HepG2 (cell line): ENCODE measurements around the gene MIF4GD. TPM values are rescaled to one million over a fixed set of nuclear protein-coding genes. Genes with fewer than 3 reads are reported as not detected.

Experiments used
- CBX5 ChIP-seq: sonication (generic); formaldehyde crosslinking; IDR thresholded peaks from 2 replicates; pipeline ENCODE4 v1.4.0; 2020; ENCODE audit warnings: missing genetic modification reagents, borderline replicate concordance
- FOXA1 ChIP-seq, 2 experiments: fragments of 450-650 bp in 1 of 2; sonication (generic) in 1 of 2; formaldehyde crosslinking in 1 of 2; IDR thresholded peaks; 2 replicates each; pipeline versions ENCODE4 v1.4.0 to v1.6.1; 2016 to 2020; ENCODE audit warnings: missing genetic modification reagents in 1 of 2
- GABPA ChIP-seq, 2 experiments: IDR thresholded peaks; 2 replicates each; pipeline ENCODE4 v1.6.1; 2011 to 2016; ENCODE audit warnings: low read depth in 2 of 2, low read length in 1 of 2, missing biosample characterization in 1 of 2, missing genetic modification characterization in 1 of 2
- HDAC2 ChIP-seq: sonication (generic); formaldehyde crosslinking; IDR thresholded peaks from 2 replicates; pipeline ENCODE4 v1.4.0; 2020; ENCODE audit warnings: missing genetic modification reagents
- HOXA7 ChIP-seq: sonication (generic); formaldehyde crosslinking; IDR thresholded peaks from 2 replicates; pipeline ENCODE4 v1.8.1; 2022; ENCODE audit warnings: mild to moderate bottlenecking, missing genetic modification reagents, moderate library complexity
- RFXANK ChIP-seq: IDR thresholded peaks from 2 replicates; pipeline ENCODE4 v1.6.1; 2016
- RXRA ChIP-seq: sonication (generic); formaldehyde crosslinking; IDR thresholded peaks from 2 replicates; pipeline ENCODE4 v1.5.1; 2020; ENCODE audit warnings: missing genetic modification reagents
- YEATS4 ChIP-seq: sonication (generic); formaldehyde crosslinking; IDR thresholded peaks from 2 replicates; pipeline ENCODE4 v1.4.0; 2020; ENCODE audit warnings: missing genetic modification reagents, borderline replicate concordance
- ZMYM3 ChIP-seq: sonication (generic); formaldehyde crosslinking; IDR thresholded peaks from 2 replicates; pipeline ENCODE4 v1.5.1; 2020; ENCODE audit warnings: mild to moderate bottlenecking, missing genetic modification reagents
- ZNF251 ChIP-seq: sonication (generic); formaldehyde crosslinking; IDR thresholded peaks from 2 replicates; pipeline ENCODE4 v1.9.0; 2021; ENCODE audit warnings: mild to moderate bottlenecking, missing genetic modification reagents
- ZNF343 ChIP-seq: sonication (generic); formaldehyde crosslinking; IDR thresholded peaks from 2 replicates; pipeline ENCODE4 v1.4.0; 2020; ENCODE audit warnings: mild to moderate bottlenecking, missing genetic modification reagents
- ZNF577 ChIP-seq: sonication (generic); formaldehyde crosslinking; IDR thresholded peaks from 2 replicates; pipeline ENCODE4 v1.4.0; 2020; ENCODE audit warnings: mild to moderate bottlenecking, low read depth, missing genetic modification reagents, borderline replicate concordance
- ZNF629 ChIP-seq: sonication (generic); formaldehyde crosslinking; conservative IDR thresholded peaks from 2 replicates; pipeline ENCODE4 v1.5.0; 2020; ENCODE audit warnings: missing genetic modification reagents
- ZNF792 ChIP-seq: IDR thresholded peaks from 2 replicates; pipeline ENCODE4 v1.6.1; 2016
- ZZZ3 ChIP-seq: sonication (generic); formaldehyde crosslinking; IDR thresholded peaks from 2 replicates; pipeline ENCODE4 v1.4.0; 2020; ENCODE audit warnings: missing genetic modification reagents, mild to moderate bottlenecking, borderline replicate concordance
- polyA plus RNA-seq, 8 experiments: library from polyadenylated mRNA; depleted of rRNA in 3 of 8; stranded (reverse) in 7 of 8; unstranded in 1 of 8; fragments of >200 nt; fragmentation: Illumina TruSeq in 4 of 8; extraction: Trizol in 4 of 8; gene quantifications; 2 replicates each; pipeline versions ENCODE4 v1.2.1 to v1.2.3, GENCODE V29; 2011 to 2016; ENCODE audit warnings: low read depth in 4 of 8, missing spikeins in 1 of 8, mixed read lengths in 1 of 8; ENCODE audit not compliant: insufficient read depth in 1 of 8
- total RNA-seq, 5 experiments: library from RNA; depleted of rRNA; stranded (reverse); fragments of >200 nt; fragmentation: Illumina TruSeq; extraction: Trizol; gene quantifications; 2 replicates each; pipeline ENCODE4 v1.2.3, GENCODE V29; 2016; ENCODE audit warnings: low read depth in 1 of 5
- TF ChIP-seq, protein P1 (sequence below): sonication (generic); formaldehyde crosslinking; IDR thresholded peaks from 2 replicates; pipeline ENCODE4 v1.9.0; 2021; ENCODE audit warnings: mild to moderate bottlenecking, missing genetic modification reagents
- TF ChIP-seq, protein P2 (sequence below): IDR thresholded peaks from 2 replicates; pipeline ENCODE4 v1.6.1; 2016; ENCODE audit warnings: mild to moderate bottlenecking
- TF ChIP-seq, protein P3 (sequence below): sonication (generic); formaldehyde crosslinking; IDR thresholded peaks from 2 replicates; pipeline ENCODE4 v1.8.0; 2022; ENCODE audit warnings: mild to moderate bottlenecking, missing genetic modification reagents, moderate library complexity
- TF ChIP-seq, protein P4 (sequence below): sonication (generic); formaldehyde crosslinking; IDR thresholded peaks from 2 replicates; pipeline ENCODE4 v1.8.0; 2022; ENCODE audit warnings: mild to moderate bottlenecking, missing genetic modification reagents

The MIF4GD gene
- total and polyA plus RNA-seq, 2 of the 13 experiments (the other 11 are each of a cell fraction or from before 2014, with no cell fraction given): 14.0 to 28.0 TPM

GRCh38 chr17:75261336-75262111, 9.5 kb downstream of the MIF4GD start, which contains the start of the genes GGA3 and MRPS7 (continued):
- TF ChIP-seq, protein P1, sequence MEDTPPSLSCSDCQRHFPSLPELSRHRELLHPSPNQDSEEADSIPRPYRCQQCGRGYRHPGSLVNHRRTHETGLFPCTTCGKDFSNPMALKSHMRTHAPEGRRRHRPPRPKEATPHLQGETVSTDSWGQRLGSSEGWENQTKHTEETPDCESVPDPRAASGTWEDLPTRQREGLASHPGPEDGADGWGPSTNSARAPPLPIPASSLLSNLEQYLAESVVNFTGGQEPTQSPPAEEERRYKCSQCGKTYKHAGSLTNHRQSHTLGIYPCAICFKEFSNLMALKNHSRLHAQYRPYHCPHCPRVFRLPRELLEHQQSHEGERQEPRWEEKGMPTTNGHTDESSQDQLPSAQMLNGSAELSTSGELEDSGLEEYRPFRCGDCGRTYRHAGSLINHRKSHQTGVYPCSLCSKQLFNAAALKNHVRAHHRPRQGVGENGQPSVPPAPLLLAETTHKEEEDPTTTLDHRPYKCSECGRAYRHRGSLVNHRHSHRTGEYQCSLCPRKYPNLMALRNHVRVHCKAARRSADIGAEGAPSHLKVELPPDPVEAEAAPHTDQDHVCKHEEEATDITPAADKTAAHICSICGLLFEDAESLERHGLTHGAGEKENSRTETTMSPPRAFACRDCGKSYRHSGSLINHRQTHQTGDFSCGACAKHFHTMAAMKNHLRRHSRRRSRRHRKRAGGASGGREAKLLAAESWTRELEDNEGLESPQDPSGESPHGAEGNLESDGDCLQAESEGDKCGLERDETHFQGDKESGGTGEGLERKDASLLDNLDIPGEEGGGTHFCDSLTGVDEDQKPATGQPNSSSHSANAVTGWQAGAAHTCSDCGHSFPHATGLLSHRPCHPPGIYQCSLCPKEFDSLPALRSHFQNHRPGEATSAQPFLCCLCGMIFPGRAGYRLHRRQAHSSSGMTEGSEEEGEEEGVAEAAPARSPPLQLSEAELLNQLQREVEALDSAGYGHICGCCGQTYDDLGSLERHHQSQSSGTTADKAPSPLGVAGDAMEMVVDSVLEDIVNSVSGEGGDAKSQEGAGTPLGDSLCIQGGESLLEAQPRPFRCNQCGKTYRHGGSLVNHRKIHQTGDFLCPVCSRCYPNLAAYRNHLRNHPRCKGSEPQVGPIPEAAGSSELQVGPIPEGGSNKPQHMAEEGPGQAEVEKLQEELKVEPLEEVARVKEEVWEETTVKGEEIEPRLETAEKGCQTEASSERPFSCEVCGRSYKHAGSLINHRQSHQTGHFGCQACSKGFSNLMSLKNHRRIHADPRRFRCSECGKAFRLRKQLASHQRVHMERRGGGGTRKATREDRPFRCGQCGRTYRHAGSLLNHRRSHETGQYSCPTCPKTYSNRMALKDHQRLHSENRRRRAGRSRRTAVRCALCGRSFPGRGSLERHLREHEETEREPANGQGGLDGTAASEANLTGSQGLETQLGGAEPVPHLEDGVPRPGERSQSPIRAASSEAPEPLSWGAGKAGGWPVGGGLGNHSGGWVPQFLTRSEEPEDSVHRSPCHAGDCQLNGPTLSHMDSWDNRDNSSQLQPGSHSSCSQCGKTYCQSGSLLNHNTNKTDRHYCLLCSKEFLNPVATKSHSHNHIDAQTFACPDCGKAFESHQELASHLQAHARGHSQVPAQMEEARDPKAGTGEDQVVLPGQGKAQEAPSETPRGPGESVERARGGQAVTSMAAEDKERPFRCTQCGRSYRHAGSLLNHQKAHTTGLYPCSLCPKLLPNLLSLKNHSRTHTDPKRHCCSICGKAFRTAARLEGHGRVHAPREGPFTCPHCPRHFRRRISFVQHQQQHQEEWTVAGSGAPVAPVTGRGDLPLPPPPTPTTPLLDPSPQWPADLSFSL (CRISPR knock-in tag): no peak
- no peak for TF ChIP-seq FOXA1 (IDR thresholded peaks at IDR 0.05)
- TF ChIP-seq FOXA1 (CRISPR knock-in tag; IDR thresholded peaks at IDR 0.05): no peak
- TF ChIP-seq HOXA7: no peak
- TF ChIP-seq RXRA (CRISPR knock-in tag): peak; percentile 62; the same call in 1 of the 2 replicates
- TF ChIP-seq, protein P2, sequence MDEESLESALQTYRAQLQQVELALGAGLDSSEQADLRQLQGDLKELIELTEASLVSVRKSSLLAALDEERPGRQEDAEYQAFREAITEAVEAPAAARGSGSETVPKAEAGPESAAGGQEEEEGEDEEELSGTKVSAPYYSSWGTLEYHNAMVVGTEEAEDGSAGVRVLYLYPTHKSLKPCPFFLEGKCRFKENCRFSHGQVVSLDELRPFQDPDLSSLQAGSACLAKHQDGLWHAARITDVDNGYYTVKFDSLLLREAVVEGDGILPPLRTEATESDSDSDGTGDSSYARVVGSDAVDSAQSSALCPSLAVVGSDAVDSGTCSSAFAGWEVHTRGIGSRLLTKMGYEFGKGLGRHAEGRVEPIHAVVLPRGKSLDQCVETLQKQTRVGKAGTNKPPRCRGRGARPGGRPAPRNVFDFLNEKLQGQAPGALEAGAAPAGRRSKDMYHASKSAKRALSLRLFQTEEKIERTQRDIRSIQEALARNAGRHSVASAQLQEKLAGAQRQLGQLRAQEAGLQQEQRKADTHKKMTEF (CRISPR knock-in tag): peak; percentile 88
- TF ChIP-seq ZNF629 (CRISPR knock-in tag): no peak; the same call in 1 of the 2 replicates
- peak; percentile 41; the same call in 1 of the 2 replicates for TF ChIP-seq ZNF577
- no peak; the same call in 1 of the 2 replicates for TF ChIP-seq GABPA (IDR thresholded peaks at IDR 0.05; ENCODE audit: low read depth, low read length)
- TF ChIP-seq GABPA (CRISPR knock-in tag; IDR thresholded peaks at IDR 0.05; ENCODE audit: low read depth): peak; percentile 69
- TF ChIP-seq HDAC2 (CRISPR knock-in tag): peak; percentile 13; the same call in 1 of the 2 replicates
- TF ChIP-seq ZNF251 (CRISPR knock-in tag): peak; percentile 16; the same call in 1 of the 2 replicates
- no peak; the same call in 1 of the 2 replicates for TF ChIP-seq ZNF343 (CRISPR knock-in tag)
- TF ChIP-seq, protein P3, sequence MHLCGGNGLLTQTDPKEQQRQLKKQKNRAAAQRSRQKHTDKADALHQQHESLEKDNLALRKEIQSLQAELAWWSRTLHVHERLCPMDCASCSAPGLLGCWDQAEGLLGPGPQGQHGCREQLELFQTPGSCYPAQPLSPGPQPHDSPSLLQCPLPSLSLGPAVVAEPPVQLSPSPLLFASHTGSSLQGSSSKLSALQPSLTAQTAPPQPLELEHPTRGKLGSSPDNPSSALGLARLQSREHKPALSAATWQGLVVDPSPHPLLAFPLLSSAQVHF (CRISPR knock-in tag): no peak
- TF ChIP-seq ZMYM3: no peak; the same call in 1 of the 2 replicates
- TF ChIP-seq ZZZ3: peak; percentile 88; the same call in 1 of the 2 replicates
- TF ChIP-seq RFXANK (CRISPR knock-in tag): peak; percentile 32; the same call in 1 of the 2 replicates
- TF ChIP-seq ZNF792 (CRISPR knock-in tag): peak; percentile 77
- TF ChIP-seq, protein P4, sequence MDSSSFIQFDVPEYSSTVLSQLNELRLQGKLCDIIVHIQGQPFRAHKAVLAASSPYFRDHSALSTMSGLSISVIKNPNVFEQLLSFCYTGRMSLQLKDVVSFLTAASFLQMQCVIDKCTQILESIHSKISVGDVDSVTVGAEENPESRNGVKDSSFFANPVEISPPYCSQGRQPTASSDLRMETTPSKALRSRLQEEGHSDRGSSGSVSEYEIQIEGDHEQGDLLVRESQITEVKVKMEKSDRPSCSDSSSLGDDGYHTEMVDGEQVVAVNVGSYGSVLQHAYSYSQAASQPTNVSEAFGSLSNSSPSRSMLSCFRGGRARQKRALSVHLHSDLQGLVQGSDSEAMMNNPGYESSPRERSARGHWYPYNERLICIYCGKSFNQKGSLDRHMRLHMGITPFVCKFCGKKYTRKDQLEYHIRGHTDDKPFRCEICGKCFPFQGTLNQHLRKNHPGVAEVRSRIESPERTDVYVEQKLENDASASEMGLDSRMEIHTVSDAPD (CRISPR knock-in tag): peak; percentile 73; the same call in 1 of the 2 replicates
- peak; percentile 88 for TF ChIP-seq YEATS4 (CRISPR knock-in tag)
- TF ChIP-seq CBX5: peak; percentile 22; the same call in 1 of the 2 replicates
